CD14-positive monocyte (primary cell): ENCODE data around the gene ACTL10. TPM values are rescaled to one million over a fixed set of nuclear protein-coding genes. Genes with fewer than 3 reads are reported as not detected.

Experiments
- DNase-seq, 3 donors: peaks; one replicate each; pipeline ENCODE4 v3.0.0-alpha.2; 2011 to 2022
- H2AFZ ChIP-seq: 2 replicates; pipeline ENCODE4 v1.6.0; 2012; ENCODE audit warnings: mild to moderate bottlenecking, low read depth, low read length, inconsistent platforms; ENCODE audit not compliant: insufficient read depth, poor library complexity, severe bottlenecking
- H3K27ac ChIP-seq, 2 donors: 1 replicate in 1 of 2; 2 replicates in 1 of 2; pipeline ENCODE4 v1.5.1; 2012 to 2013; ENCODE audit warnings: low read length in 2 of 2, control low read depth in 1 of 2, inconsistent platforms in 1 of 2, low read depth in 1 of 2, mild to moderate bottlenecking in 1 of 2
- H3K27me3 ChIP-seq, 2 donors: one replicate each; pipeline versions ENCODE4 v1.6.0 to v1.6.1; 2011 to 2013; ENCODE audit warnings: low read length in 2 of 2; ENCODE audit not compliant: control insufficient read depth in 2 of 2, insufficient read depth in 2 of 2
- H3K36me3 ChIP-seq, 2 donors: replicated peaks in 1 of 2; 1 replicate in 1 of 2; 2 replicates in 1 of 2; pipeline versions ENCODE4 v1.5.1 to v1.6.1; 2012 to 2013; ENCODE audit warnings: low read length in 2 of 2, control low read depth in 1 of 2, inconsistent platforms in 1 of 2, mild to moderate bottlenecking in 1 of 2; ENCODE audit not compliant: insufficient read depth in 2 of 2, control insufficient read depth in 1 of 2
- H3K4me1 ChIP-seq, 2 donors: 1 replicate in 1 of 2; 2 replicates in 1 of 2; pipeline versions ENCODE4 v1.5.1 to v1.6.1; 2012 to 2013; ENCODE audit warnings: low read length in 2 of 2, control low read depth in 1 of 2, inconsistent platforms in 1 of 2, mild to moderate bottlenecking in 1 of 2, moderate library complexity in 1 of 2; ENCODE audit not compliant: insufficient read depth in 2 of 2, control insufficient read depth in 1 of 2
- H3K4me2 ChIP-seq: replicated peaks from 2 replicates; pipeline ENCODE3; 2012; ENCODE audit warnings: low read length, moderate library complexity, mild to moderate bottlenecking; ENCODE audit not compliant: poor library complexity, severe bottlenecking; ENCODE audit errors: extremely low read depth
- H3K4me3 ChIP-seq, 3 experiments: fragments of 200-600 bp in 1 of 3; sonication (generic) in 1 of 3; replicated peaks in 1 of 3; 1 replicate in 2 of 3; 2 replicates in 1 of 3; pipeline ENCODE4 v1.5.1; 2011 to 2013; ENCODE audit warnings: low read length in 3 of 3, mild to moderate bottlenecking in 3 of 3, control low read depth in 2 of 3, low read depth in 2 of 3, inconsistent platforms in 1 of 3, moderate library complexity in 1 of 3
- H3K79me2 ChIP-seq: 2 replicates; pipeline ENCODE4 v1.6.0; 2012; ENCODE audit warnings: mild to moderate bottlenecking, control low read depth, inconsistent platforms, low read length, moderate library complexity; ENCODE audit not compliant: insufficient read depth
- H3K9ac ChIP-seq: 2 replicates; pipeline ENCODE4 v1.6.0; 2017; ENCODE audit warnings: low read length, mild to moderate bottlenecking; ENCODE audit not compliant: insufficient read depth, poor library complexity, severe bottlenecking
- H3K9me3 ChIP-seq, 2 donors: replicated peaks in 1 of 2; 1 replicate in 1 of 2; 2 replicates in 1 of 2; pipeline versions ENCODE4 v1.5.1 to v1.6.1; 2012 to 2013; ENCODE audit warnings: low read length in 2 of 2, control low read depth in 1 of 2; ENCODE audit not compliant: control insufficient read depth in 1 of 2, insufficient read depth in 1 of 2
- H4K20me1 ChIP-seq: 2 replicates; pipeline ENCODE4 v1.6.0; 2012; ENCODE audit warnings: mild to moderate bottlenecking, low read length, control low read depth, moderate library complexity; ENCODE audit not compliant: insufficient read depth
- H3K27ac Mint-ChIP-seq, 7 donors: one replicate each; pipeline ENCODE4 v1.8.0; 2020; ENCODE audit warnings: mild to moderate bottlenecking in 7 of 7, mixed read lengths in 7 of 7, moderate library complexity in 6 of 7, inconsistent platforms in 2 of 7
- H3K27me3 Mint-ChIP-seq, 3 donors: one replicate each; pipeline ENCODE4 v1.8.0; 2021 to 2022; ENCODE audit warnings: low read depth in 3 of 3, mild to moderate bottlenecking in 3 of 3, mixed read lengths in 3 of 3, moderate library complexity in 3 of 3, inconsistent platforms in 1 of 3
- H3K36me3 Mint-ChIP-seq, 2 donors: one replicate each; pipeline ENCODE4 v1.8.0; 2020; ENCODE audit warnings: mixed read lengths in 2 of 2, inconsistent platforms in 1 of 2, mild to moderate bottlenecking in 1 of 2
- H3K4me1 Mint-ChIP-seq: one replicate; pipeline ENCODE4 v1.8.0; 2020; ENCODE audit warnings: mild to moderate bottlenecking, mixed read lengths
- H3K4me3 Mint-ChIP-seq, 2 donors: one replicate each; pipeline ENCODE4 v1.8.0; 2020; ENCODE audit warnings: mild to moderate bottlenecking in 2 of 2, mixed read lengths in 2 of 2, moderate library complexity in 1 of 2
- H3K9me3 Mint-ChIP-seq, 7 donors: one replicate each; pipeline ENCODE4 v1.8.0; 2020 to 2022; ENCODE audit warnings: mixed read lengths in 7 of 7, mild to moderate bottlenecking in 6 of 7, moderate library complexity in 6 of 7, inconsistent platforms in 2 of 7
- CTCF ChIP-seq: fragments of 200-600 bp; IDR thresholded peaks from one replicate; pipeline ENCODE4 v1.8.0; 2022; ENCODE audit warnings: antibody characterized with exemption, mild to moderate bottlenecking
- WGBS: methylation state at CpG from one replicate; pipeline ENCODE4 v1.1.5; 2013; ENCODE audit warnings: missing lambda C conversion rate; ENCODE audit not compliant: insufficient coverage; 5-methylcytosine and 5-hydroxymethylcytosine counted together
- intact Hi-C, 2 donors: fragments of 100-400 bp; cut with micrococcal nuclease; formaldehyde crosslinking; loops; one replicate each; pipeline versions ENCODE4 v1.15.0 to v1.15.1; 2023
- polyA plus RNA-seq, 3 donors: library from polyadenylated mRNA; depleted of rRNA in 1 of 3; unstranded in 2 of 3; stranded (reverse) in 1 of 3; fragments of 300-500 nt in 2 of 3; fragments of >200 nt in 1 of 3; fragmentation: Illumina TruSeq in 2 of 3; gene quantifications; 1 replicate in 2 of 3; 2 replicates in 1 of 3; pipeline ENCODE4 v1.2.3, GENCODE V29; 2012 to 2021

The ACTL10 gene
- polyA plus RNA-seq, 3 donors, result 0.31 to 1.2 (median 1.1) TPM

GRCh38 chr20:33676121-33676520 lies 9.4 kb downstream of the ACTL10 start:
- H3K4me1 Mint-ChIP-seq, result peaks cover 17% of the 10 kb centered on the region
- no peaks in the 10 kb centered on the region for H3K9me3 Mint-ChIP-seq
- H3K36me3 Mint-ChIP-seq, result peaks cover 4 to 23% of the 10 kb centered on the region in 2 donors
- Histone ChIP-seq H3K79me2 (peaks cover 9% of the 10 kb centered on the region), H4K20me1 (no peaks in the 10 kb centered on the region), H3K27ac (no peak overlapping the region), H3K4me2 (no peak overlapping the region), H3K4me1 (peaks cover 14 to 19% of the 10 kb centered on the region in 2 donors), H2AFZ (no peak overlapping the region), H3K27me3 (no peaks in the 10 kb centered on the region), H3K9me3 (no peaks in the 10 kb centered on the region), H3K36me3 (no peaks in the 10 kb centered on the region), H3K4me3 (no peak overlapping the region), H3K9ac (no peak overlapping the region)
- peak overlapping the region in 2 of 7 donors; percentile 41 to 46 for H3K27ac Mint-ChIP-seq
- WGBS, result 98% methylated on average over 7 of the region's 11 CpGs
- peaks cover 2 to 8% (median 3%) of the 10 kb centered on the region in 3 donors for H3K27me3 Mint-ChIP-seq
- no peak for DNase-seq
- TF ChIP-seq CTCF, result no peak
- intact Hi-C loops, result no loop called here
- no peak overlapping the region for H3K4me3 Mint-ChIP-seq

- WGBS, result 97% methylated on average over 25 of the region's 31 CpGs
- DNase-seq, result no peak
- Histone ChIP-seq H3K27me3 (no peaks in the 10 kb centered on the region), H3K4me2 (no peak overlapping the region), H3K4me1 (peaks cover 14 to 19% of the 10 kb centered on the region in 2 donors), H3K9me3 (no peaks in the 10 kb centered on the region), H3K4me3 (no peak overlapping the region), H3K79me2 (peaks cover 13% of the 10 kb centered on the region), H3K27ac (no peak overlapping the region), H2AFZ (no peak overlapping the region), H3K9ac (no peak overlapping the region), H4K20me1 (no peaks in the 10 kb centered on the region), H3K36me3 (no peaks in the 10 kb centered on the region)
- no peaks in the 10 kb centered on the region for H3K9me3 Mint-ChIP-seq
- H3K4me3 Mint-ChIP-seq, result no peak overlapping the region
- no peak overlapping the region for H3K27ac Mint-ChIP-seq
- H3K27me3 Mint-ChIP-seq, result peaks cover 2 to 9% (median 3%) of the 10 kb centered on the region in 3 donors
- intact Hi-C loops, result no loop called here
- peaks cover 6 to 23% of the 10 kb centered on the region in 2 donors for H3K36me3 Mint-ChIP-seq
- H3K4me1 Mint-ChIP-seq, result peaks cover 18% of the 10 kb centered on the region
- no peak for TF ChIP-seq CTCF
Measured at GRCh38 chr20:33676652-33677645, 10.2 kb downstream of the ACTL10 start.
